A549 (cell line): ENCODE data around the gene CLEC2D. TPM values are rescaled to one million over a fixed set of nuclear protein-coding genes. Genes with fewer than 3 reads are reported as not detected.

Experiments used
- ATAC-seq, 2 experiments: fragments of 200-7000 bp in 1 of 2; fragments of >200 bp in 1 of 2; cut with Nextera tagmentation in 1 of 2; cut with Tn5 transposase in 1 of 2; 3 replicates each; pipeline versions ENCODE4 v1.8.0 to v1.9.1; 2018 to 2020; ENCODE audit warnings: mild to moderate bottlenecking in 1 of 2, moderate library complexity in 1 of 2
- CTCF ChIA-PET: fragments of 300-600 bp; sonication (Branson Sonifier 250); formaldehyde crosslinking; extraction: SDS; loops from one replicate; lab custom pipeline; 2021; ENCODE audit warnings: antibody characterized with exemption, inconsistent platforms; lab: Yijun Ruan, JAX
- POLR2A ChIA-PET: fragments of 350-600 bp; formaldehyde crosslinking; extraction: SDS; loops from one replicate; lab custom pipeline; 2021; ENCODE audit warnings: antibody characterized with exemption, inconsistent platforms; lab: Yijun Ruan, JAX
- DNase-seq, 2 experiments: peaks; one replicate each; pipeline versions ENCODE4 v3.0.0 to v3.0.0-alpha.2; 2011 to 2016; ENCODE audit warnings: low read depth in 1 of 2, low spot score in 1 of 2
- FAIRE-seq: peaks from 2 replicates; lab custom pipeline; 2011; peaks lifted over from hg19 to GRCh38; lab: Jason Lieb, UNC
- H3K27ac ChIP-seq, 2 experiments: fragments of >200 bp; sonication (Bioruptor Twin); formaldehyde crosslinking; 3 replicates each; pipeline ENCODE4 v1.5.1; 2016 to 2017
- H3K4me1 ChIP-seq: fragments of >200 bp; sonication (Bioruptor Twin); formaldehyde crosslinking; 3 replicates; pipeline ENCODE4 v1.6.1; 2016
- H3K4me2 ChIP-seq: fragments of >200 bp; sonication (Bioruptor Twin); formaldehyde crosslinking; 3 replicates; pipeline ENCODE4 v1.6.1; 2016
- H3K4me3 ChIP-seq: fragments of >200 bp; sonication (Bioruptor Twin); formaldehyde crosslinking; 3 replicates; pipeline ENCODE4 v1.5.1; 2016
- H3K9me3 ChIP-seq: fragments of >200 bp; sonication (Bioruptor Twin); formaldehyde crosslinking; 3 replicates; pipeline ENCODE4 v1.6.1; 2016
- ATOH8 ChIP-seq: fragments of 250-450 bp; sonication (Bioruptor Pico); IDR thresholded peaks from 2 replicates; pipeline ENCODE4 v1.5.0; 2020; ENCODE audit warnings: low read depth, mild to moderate bottlenecking, moderate library complexity
- CHD2 ChIP-seq: fragments of 150-350 bp; IDR thresholded peaks from 2 replicates; pipeline ENCODE4 v1.6.1; 2014; ENCODE audit warnings: low read length; ENCODE audit not compliant: partially characterized antibody
- FOXS1 ChIP-seq: fragments of 250-450 bp; sonication (Bioruptor Pico); IDR thresholded peaks from 2 replicates; pipeline ENCODE4 v1.5.0; 2020; ENCODE audit warnings: mild to moderate bottlenecking, moderate library complexity
- GATA3 ChIP-seq: IDR thresholded peaks from 2 replicates; pipeline ENCODE4 v1.6.1; 2012; ENCODE audit warnings: borderline replicate concordance
- HES2 ChIP-seq: fragments of >200 bp; sonication (Bioruptor Twin); formaldehyde crosslinking; IDR thresholded peaks from 2 replicates; pipeline ENCODE4 v1.6.1; 2016
- HOXA7 ChIP-seq: fragments of 250-450 bp; sonication (Bioruptor Pico); IDR thresholded peaks from 2 replicates; pipeline ENCODE4 v1.5.0; 2020; ENCODE audit warnings: mild to moderate bottlenecking, moderate library complexity
- JUN ChIP-seq, 2 experiments: fragments of >200 bp; sonication (Bioruptor Twin); formaldehyde crosslinking; IDR thresholded peaks; 2 replicates in 1 of 2; 3 replicates in 1 of 2; pipeline ENCODE4 v1.6.1; 2016 to 2017
- JUNB ChIP-seq: fragments of >200 bp; sonication (Bioruptor Twin); formaldehyde crosslinking; IDR thresholded peaks from 2 replicates; pipeline ENCODE4 v1.6.1; 2016
- KDM1A ChIP-seq: fragments of 200-600 bp; sonication (generic); IDR thresholded peaks from 2 replicates; pipeline ENCODE4 v1.6.1; 2016; ENCODE audit warnings: low read depth, mild to moderate bottlenecking
- MAFK ChIP-seq: fragments of 450-650 bp; IDR thresholded peaks from 2 replicates; pipeline ENCODE4 v1.6.1; 2014; ENCODE audit not compliant: partially characterized antibody
- MAZ ChIP-seq: fragments of 150-350 bp; IDR thresholded peaks from 2 replicates; pipeline ENCODE4 v1.6.1; 2014; ENCODE audit warnings: antibody characterized with exemption, low read depth, low read length, borderline replicate concordance
- MYC ChIP-seq: IDR thresholded peaks from 2 replicates; pipeline ENCODE4 v1.6.1; 2012; ENCODE audit warnings: mild to moderate bottlenecking, inconsistent platforms, low read length, improper control_type of control experiment, borderline replicate concordance
- NPAS2 ChIP-seq: fragments of 250-450 bp; sonication (Bioruptor Pico); IDR thresholded peaks from 2 replicates; pipeline ENCODE4 v1.8.0; 2022; ENCODE audit warnings: mild to moderate bottlenecking, moderate library complexity, borderline replicate concordance
- NR3C1 ChIP-seq: fragments of >200 bp; sonication (Bioruptor Twin); formaldehyde crosslinking; IDR thresholded peaks from 3 replicates; pipeline ENCODE4 v1.6.1; 2017
- PHF8 ChIP-seq: fragments of 200-600 bp; sonication (generic); IDR thresholded peaks from 2 replicates; pipeline ENCODE4 v1.6.1; 2016; ENCODE audit warnings: low read depth, mild to moderate bottlenecking, antibody characterized with exemption, moderate library complexity, borderline replicate concordance
- POLR2AphosphoS2 ChIP-seq: conservative IDR thresholded peaks from 2 replicates; pipeline ENCODE4 v1.6.1; 2012; ENCODE audit warnings: low read length, improper control_type of control experiment, inconsistent platforms
- RAD21 ChIP-seq, 2 experiments: fragments of >200 bp in 1 of 2; sonication (Bioruptor Twin) in 1 of 2; formaldehyde crosslinking in 1 of 2; IDR thresholded peaks in 1 of 2; conservative IDR thresholded peaks in 1 of 2; 2 replicates in 1 of 2; 3 replicates in 1 of 2; pipeline ENCODE4 v1.6.1; 2012 to 2018; ENCODE audit warnings: inconsistent platforms in 1 of 2
- RARB ChIP-seq: fragments of 250-450 bp; sonication (Bioruptor Pico); IDR thresholded peaks from 2 replicates; pipeline ENCODE4 v1.8.0; 2021; ENCODE audit warnings: mild to moderate bottlenecking, moderate library complexity
- REST ChIP-seq: fragments of 200-600 bp; sonication (generic); IDR thresholded peaks from 2 replicates; pipeline ENCODE4 v1.6.1; 2016; ENCODE audit warnings: antibody characterized with exemption, mild to moderate bottlenecking, moderate library complexity
- RFX5 ChIP-seq: fragments of 450-650 bp; IDR thresholded peaks from 2 replicates; pipeline ENCODE4 v1.7.1; 2014; ENCODE audit warnings: antibody characterized with exemption, mild to moderate bottlenecking, moderate library complexity
- SMC3 ChIP-seq: fragments of >200 bp; sonication (Bioruptor Twin); formaldehyde crosslinking; IDR thresholded peaks from 3 replicates; pipeline ENCODE4 v1.6.1; 2018; ENCODE audit warnings: inconsistent platforms
- SREBF2 ChIP-seq: fragments of 450-650 bp; IDR thresholded peaks from 2 replicates; pipeline ENCODE4 v1.6.1; 2014; ENCODE audit warnings: mild to moderate bottlenecking, moderate library complexity
- ZFP36 ChIP-seq: fragments of 450-650 bp; IDR thresholded peaks from 2 replicates; pipeline ENCODE4 v1.6.1; 2014; ENCODE audit warnings: borderline replicate concordance; ENCODE audit not compliant: partially characterized antibody
- ZNF302 ChIP-seq: fragments of 250-450 bp; sonication (Bioruptor Pico); IDR thresholded peaks from 2 replicates; pipeline ENCODE4 v1.9.0; 2021; ENCODE audit warnings: inconsistent platforms, mild to moderate bottlenecking, moderate library complexity
- ZSCAN20 ChIP-seq: fragments of 250-450 bp; sonication (Bioruptor Pico); IDR thresholded peaks from 2 replicates; pipeline ENCODE4 v1.8.0; 2022; ENCODE audit warnings: mild to moderate bottlenecking, moderate library complexity
- WGBS: methylation state at CpG from one replicate; pipeline ENCODE4 v1.1.6; 2017; ENCODE audit errors: missing lambda C conversion rate; 5-methylcytosine and 5-hydroxymethylcytosine counted together
- polyA plus RNA-seq, 4 experiments: library from polyadenylated mRNA; depleted of rRNA in 3 of 4; stranded (reverse); fragments of >200 nt; fragmentation: RNase III in 1 of 4; extraction: RNeasy Plus Mini Kit Qiagen cat#74134 plus additional on column Dnase treatment in 1 of 4; gene quantifications; 2 replicates in 3 of 4; 3 replicates in 1 of 4; pipeline ENCODE4 v1.2.3, GENCODE V29; 2011 to 2017
- TF ChIP-seq, protein P1 (sequence below): IDR thresholded peaks from 2 replicates; pipeline ENCODE4 v1.6.1; 2012; ENCODE audit warnings: low read depth, borderline replicate concordance
- TF ChIP-seq, protein P2 (sequence below): fragments of 250-450 bp; sonication (Bioruptor Pico); IDR thresholded peaks from 2 replicates; pipeline ENCODE4 v1.5.0; 2021; ENCODE audit warnings: mild to moderate bottlenecking, moderate library complexity, borderline replicate concordance

The CLEC2D gene
- polyA plus RNA-seq, 2 of the 4 experiments (the other 2 are of a cell fraction), result 1.1 to 4.0 TPM

GRCh38 chr12:9717070-9717925 is 47.8 kb downstream of the CLEC2D start:
- ATAC-seq (no peak), FAIRE-seq (no peak), DNase-seq (no peak)
- no peaks in the 10 kb centered on the region for H3K9me3 ChIP-seq
- no peak overlapping the region for H3K4me2 ChIP-seq
- TF ChIP-seq CHD2 (no peak), ZFP36 (no peak), SMC3 (no peak), HOXA7 (CRISPR knock-in tag) (no peak), MYC (no peak), RFX5 (no peak), PHF8 (no peak), RAD21 (conservative IDR thresholded peaks at IDR 0.05 in 1 of 2, IDR thresholded peaks at IDR 0.05 in 1 of 2) (no peak), FOXS1 (CRISPR knock-in tag) (no peak), SREBF2 (no peak), NPAS2 (no peak), POLR2AphosphoS2 (no peak), ATOH8 (CRISPR knock-in tag) (no peak), JUN (IDR thresholded peaks at IDR 0.05) (no peak), HES2 (no peak)
- TF ChIP-seq, protein P1, sequence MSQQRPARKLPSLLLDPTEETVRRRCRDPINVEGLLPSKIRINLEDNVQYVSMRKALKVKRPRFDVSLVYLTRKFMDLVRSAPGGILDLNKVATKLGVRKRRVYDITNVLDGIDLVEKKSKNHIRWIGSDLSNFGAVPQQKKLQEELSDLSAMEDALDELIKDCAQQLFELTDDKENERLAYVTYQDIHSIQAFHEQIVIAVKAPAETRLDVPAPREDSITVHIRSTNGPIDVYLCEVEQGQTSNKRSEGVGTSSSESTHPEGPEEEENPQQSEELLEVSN, result no peak
- H3K4me1 ChIP-seq, result peaks cover 24% of the 10 kb centered on the region
- H3K4me3 ChIP-seq, result no peak overlapping the region
- ChIA-PET POLR2A (no interaction called here), CTCF (interaction anchor here (1.6 to 2.0 kb wide), 3 partner anchors 9 to 33 kb away, joined by 3 to 13 read pairs (median 4); partner anchors contain the start of gene CLECL1)
- H3K27ac ChIP-seq, result no peak overlapping the region
- WGBS, result 85% methylated on average over 15 of the region's 15 CpGs

- H3K27ac ChIP-seq, result no peak overlapping the region; a peak in 1 of 6 replicates
- no peaks in the 10 kb centered on the region for H3K9me3 ChIP-seq
- H3K4me2 ChIP-seq, result no peak overlapping the region
- no peak for ATAC-seq
- ChIA-PET CTCF (no interaction called here), POLR2A (no interaction called here)
- H3K4me3 ChIP-seq, result no peak overlapping the region
- no peak for DNase-seq
- TF ChIP-seq, protein P2, sequence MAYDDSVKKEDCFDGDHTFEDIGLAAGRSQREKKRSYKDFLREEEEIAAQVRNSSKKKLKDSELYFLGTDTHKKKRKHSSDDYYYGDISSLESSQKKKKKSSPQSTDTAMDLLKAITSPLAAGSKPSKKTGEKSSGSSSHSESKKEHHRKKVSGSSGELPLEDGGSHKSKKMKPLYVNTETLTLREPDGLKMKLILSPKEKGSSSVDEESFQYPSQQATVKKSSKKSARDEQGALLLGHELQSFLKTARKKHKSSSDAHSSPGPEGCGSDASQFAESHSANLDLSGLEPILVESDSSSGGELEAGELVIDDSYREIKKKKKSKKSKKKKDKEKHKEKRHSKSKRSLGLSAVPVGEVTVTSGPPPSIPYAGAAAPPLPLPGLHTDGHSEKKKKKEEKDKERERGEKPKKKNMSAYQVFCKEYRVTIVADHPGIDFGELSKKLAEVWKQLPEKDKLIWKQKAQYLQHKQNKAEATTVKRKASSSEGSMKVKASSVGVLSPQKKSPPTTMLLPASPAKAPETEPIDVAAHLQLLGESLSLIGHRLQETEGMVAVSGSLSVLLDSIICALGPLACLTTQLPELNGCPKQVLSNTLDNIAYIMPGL (CRISPR knock-in tag), result no peak
- TF ChIP-seq RARB (CRISPR knock-in tag) (no peak), ZFP36 (no peak), MAZ (no peak), KDM1A (no peak), FOXS1 (CRISPR knock-in tag) (no peak), RFX5 (no peak), REST (no peak), ZNF302 (CRISPR knock-in tag) (no peak), JUNB (no peak), NR3C1 (no peak), HES2 (no peak), SMC3 (no peak), ZSCAN20 (CRISPR knock-in tag) (no peak), MAFK (no peak), GATA3 (no peak)
- 92% methylated on average over 7 of the region's 7 CpGs for WGBS
- H3K4me1 ChIP-seq, result peaks cover 35% of the 10 kb centered on the region
- no peak for FAIRE-seq
Observed at GRCh38 chr12:9718968-9719367, 49.5 kb downstream of the CLEC2D start.
